Measurements from ENCODE around the gene MTHFD1L.
"Not testable (repeated sequence)": the region's sequence is repeated elsewhere in the genome, so short reads cannot be mapped to it uniquely, and the experiment has no call there.

Gene MTHFD1L

GRCh38 chr6:150865406-150866146, at the start of gene MTHFD1L:
Gene MTHFD1L (plus strand): TSS chr6:150865702. CDS start chr6:150865823, 121 bp downstream.
- peak; percentile 67 to 77 (median 70) for DNase-seq (ENCODE audit: low read depth in 2 of 3, low spot score in 1 of 3)

- not testable (repeated sequence) for DNase-seq (ENCODE audit: low read depth in 2 of 3, low spot score in 1 of 3)
Measured at GRCh38 chr6:150816554-150816953, 48.9 kb upstream of the MTHFD1L start.

GRCh38 chr6:150822932-150823331, 42.6 kb upstream of the MTHFD1L start:
- DNase-seq (ENCODE audit: low read depth in 2 of 3, low spot score in 1 of 3) = no peak

- no peak for DNase-seq (ENCODE audit: low read depth in 2 of 3, low spot score in 1 of 3)
Measured at GRCh38 chr6:150826788-150827187, 38.7 kb upstream of the MTHFD1L start.

DNA sequence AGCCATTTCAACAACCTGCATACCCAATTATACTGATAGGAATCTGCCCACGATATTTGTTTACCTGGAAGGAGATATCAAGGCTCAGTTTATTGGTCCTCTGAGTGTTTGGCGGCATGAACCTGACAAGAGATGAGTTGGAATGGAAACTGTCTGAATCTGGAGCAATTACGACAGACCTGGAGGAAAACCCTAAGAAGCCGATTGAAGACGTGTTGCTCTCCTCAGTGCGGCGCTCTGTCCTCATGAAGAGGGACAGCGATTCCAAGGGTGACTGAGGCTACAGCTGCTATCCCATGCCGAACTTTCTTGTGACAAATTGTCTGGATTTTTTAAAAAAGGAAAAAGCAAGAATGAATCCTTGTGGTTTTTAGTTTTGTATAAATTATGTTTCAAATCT, 37.4 kb upstream of the MTHFD1L start:
- DNase-seq (ENCODE audit: low read depth in 2 of 3, low spot score in 1 of 3) = not testable (repeated sequence)

DNA sequence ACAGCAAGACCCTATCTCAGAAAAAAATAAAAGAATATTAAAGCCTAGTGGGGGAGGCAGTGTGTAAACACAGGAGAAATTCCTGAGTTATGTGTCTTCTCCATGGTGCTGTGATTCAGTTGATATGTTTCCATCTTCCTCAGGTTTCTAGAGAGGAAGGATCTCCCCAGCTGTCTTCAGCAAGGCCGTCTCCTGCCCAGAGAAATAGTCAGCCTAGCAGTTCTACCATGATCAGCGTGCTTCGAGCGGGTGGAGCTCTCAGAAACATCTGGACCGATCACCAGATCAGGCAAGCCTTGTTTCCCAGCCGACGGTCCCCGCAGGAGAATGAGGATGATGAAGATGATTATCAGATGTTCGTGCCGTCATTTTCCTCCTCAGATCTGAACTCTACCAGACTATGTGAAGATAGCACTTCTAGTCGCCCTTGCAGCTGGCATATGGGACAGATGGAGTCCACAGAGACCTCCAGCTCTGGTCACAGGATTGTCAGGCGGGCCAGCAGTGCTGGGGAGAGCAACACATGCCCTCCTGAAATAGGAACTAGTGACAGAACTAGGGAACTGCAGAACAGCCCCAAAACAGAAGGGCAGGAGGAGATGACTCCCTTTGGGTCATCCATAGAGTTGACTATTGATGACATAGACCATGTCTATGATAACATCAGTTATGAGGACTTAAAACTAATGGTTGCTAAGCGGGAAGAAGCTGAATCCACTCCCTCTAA, 34.9 kb upstream of the MTHFD1L start:
- no peak for DNase-seq (ENCODE audit: low read depth in 2 of 3, low spot score in 1 of 3)

DNA sequence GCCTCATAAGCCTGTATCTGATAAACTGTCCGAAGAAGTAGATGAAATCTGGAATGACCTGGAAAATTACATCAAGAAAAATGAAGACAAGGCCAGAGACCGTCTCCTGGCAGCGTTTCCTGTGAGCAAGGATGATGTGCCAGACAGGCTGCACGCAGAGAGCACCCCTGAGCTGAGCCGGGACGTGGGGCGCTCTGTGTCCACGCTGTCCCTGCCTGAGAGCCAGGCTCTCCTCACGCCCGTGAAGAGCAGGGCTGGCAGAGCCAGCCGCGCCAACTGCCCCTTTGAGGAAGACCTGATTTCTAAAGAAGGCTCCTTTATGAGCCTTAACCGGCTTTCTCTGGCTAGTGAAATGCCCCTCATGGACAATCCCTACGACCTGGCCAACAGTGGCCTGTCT, 33.9 kb upstream of the MTHFD1L start:
- DNase-seq (ENCODE audit: low read depth in 2 of 3, low spot score in 1 of 3) = no peak

- no peak for DNase-seq (ENCODE audit: low read depth in 2 of 3, low spot score in 1 of 3)
Measured at GRCh38 chr6:150835620-150836019, 29.9 kb upstream of the MTHFD1L start.

GRCh38 chr6:150840185-150840584, 25.3 kb upstream of the MTHFD1L start:
- DNase-seq (ENCODE audit: low read depth in 2 of 3, low spot score in 1 of 3) = no peak

DNA sequence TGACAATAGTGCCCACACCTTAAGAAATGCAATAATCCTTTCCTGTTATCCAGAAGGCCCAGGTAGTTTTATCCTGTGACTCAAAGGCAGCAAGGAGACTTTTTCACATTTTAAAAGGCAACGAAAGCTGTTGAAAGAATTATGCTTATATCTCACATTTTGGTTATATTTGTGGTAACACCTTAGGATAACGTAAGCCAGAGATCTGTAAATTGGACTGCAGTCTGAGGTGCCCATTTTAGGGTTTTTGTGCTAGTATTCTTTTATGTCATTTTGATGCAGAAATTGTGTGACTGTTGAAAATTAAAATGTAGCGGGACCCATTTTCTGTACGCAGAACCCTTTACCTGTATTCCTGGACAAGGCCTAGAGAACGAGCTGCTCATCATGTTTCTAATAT, 24.3 kb upstream of the MTHFD1L start:
- DNase-seq (ENCODE audit: low read depth in 2 of 3, low spot score in 1 of 3) = no peak

- DNase-seq (ENCODE audit: low read depth in 2 of 3, low spot score in 1 of 3) = no peak
Measured at GRCh38 chr6:150841697-150842096, 23.8 kb upstream of the MTHFD1L start.

DNA sequence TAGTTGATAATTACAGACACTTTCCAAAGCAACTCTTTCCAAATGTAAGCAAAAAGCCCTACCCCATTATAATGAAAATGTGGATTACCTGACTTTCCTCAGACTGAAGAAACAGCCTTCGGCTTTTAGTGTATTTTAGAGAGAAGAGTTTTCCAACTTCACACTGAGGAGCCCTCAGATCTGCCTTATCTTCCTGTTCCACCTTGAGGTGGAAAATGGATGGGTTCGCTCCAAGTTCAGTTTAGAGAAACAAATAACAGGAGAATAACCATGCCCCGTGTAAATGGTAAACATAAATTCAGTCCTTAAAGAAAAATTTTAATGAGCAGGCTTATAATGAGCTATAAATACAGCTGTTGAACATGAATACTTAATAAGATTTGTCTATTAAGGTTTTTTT, 21.1 kb upstream of the MTHFD1L start:
- DNase-seq (ENCODE audit: low read depth in 2 of 3, low spot score in 1 of 3) = no peak

GRCh38 chr6:150846641-150847040, 18.9 kb upstream of the MTHFD1L start:
- no peak for DNase-seq (ENCODE audit: low read depth in 2 of 3, low spot score in 1 of 3)

DNA sequence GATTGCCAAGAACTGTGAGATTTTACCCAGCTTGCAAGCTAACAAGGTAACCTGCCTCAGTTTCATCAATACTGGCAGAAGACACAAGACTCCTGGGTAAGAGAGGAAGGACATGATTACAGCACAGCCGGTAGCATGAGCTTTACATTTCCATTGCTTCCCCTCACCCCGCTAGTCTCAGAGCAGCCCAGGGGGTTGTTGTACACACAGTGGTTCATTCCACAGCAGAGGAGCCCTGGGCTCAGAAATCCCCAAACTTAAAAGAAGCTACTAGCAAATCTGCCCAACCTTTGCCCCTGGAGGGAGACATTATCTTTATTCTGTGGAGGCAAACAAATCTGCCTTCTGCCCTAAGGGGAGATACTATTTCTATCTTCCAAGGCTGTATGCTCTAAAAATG, 17.1 kb upstream of the MTHFD1L start:
- no peak for DNase-seq (ENCODE audit: low read depth in 2 of 3, low spot score in 1 of 3)

GRCh38 chr6:150854392-150854791, 11.1 kb upstream of the MTHFD1L start:
- DNase-seq (ENCODE audit: low read depth in 2 of 3, low spot score in 1 of 3) = not testable (repeated sequence)

GRCh38 chr6:150855171-150855570, 10.3 kb upstream of the MTHFD1L start:
- DNase-seq (ENCODE audit: low read depth in 2 of 3, low spot score in 1 of 3) = not testable (repeated sequence)

DNA sequence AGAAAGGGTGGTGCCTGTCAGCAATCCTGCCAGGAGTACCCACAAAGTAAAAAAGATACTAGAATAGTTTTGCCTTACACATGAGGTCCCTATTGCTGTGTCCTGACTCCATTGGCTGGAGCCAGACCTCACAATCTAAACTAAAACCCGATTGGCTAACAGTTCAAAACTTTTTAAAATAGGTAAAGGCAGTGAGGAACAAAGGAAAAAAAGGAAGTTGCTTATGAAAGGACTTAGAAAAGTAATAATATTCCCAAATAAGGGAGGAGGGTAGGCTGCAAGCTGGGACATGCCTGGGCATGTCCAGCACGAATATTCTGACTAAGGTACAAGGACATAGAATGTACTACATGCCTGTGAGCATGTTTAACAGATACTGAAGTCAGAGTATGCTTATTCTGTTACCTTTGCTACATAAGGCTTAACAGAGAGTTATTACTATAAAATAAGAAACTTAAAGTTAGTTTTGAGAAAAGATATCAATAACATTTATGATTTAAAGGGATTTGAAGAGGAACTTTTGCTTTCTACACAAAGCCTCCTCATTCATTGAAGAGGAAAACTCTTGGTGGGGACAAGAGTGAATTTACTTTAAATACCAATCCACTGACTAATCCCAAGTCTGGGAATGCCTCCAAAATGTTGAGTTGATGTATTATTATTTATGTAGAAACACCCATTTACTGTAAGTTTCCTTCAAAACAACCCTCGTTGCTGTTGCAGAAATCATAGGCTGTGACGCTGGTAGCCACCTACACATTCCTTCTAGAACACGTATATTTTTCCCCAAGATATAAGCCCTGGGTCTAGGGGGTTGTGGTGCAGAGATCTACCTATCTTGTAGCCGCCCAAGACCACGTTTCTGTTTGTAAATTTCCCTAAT, 8.2 kb upstream of the MTHFD1L start:
- no peak for DNase-seq (ENCODE audit: low read depth in 2 of 3, low spot score in 1 of 3)

- DNase-seq (ENCODE audit: low read depth in 2 of 3, low spot score in 1 of 3) = no peak
Measured at GRCh38 chr6:150857945-150858308, 7.6 kb upstream of the MTHFD1L start.

DNA sequence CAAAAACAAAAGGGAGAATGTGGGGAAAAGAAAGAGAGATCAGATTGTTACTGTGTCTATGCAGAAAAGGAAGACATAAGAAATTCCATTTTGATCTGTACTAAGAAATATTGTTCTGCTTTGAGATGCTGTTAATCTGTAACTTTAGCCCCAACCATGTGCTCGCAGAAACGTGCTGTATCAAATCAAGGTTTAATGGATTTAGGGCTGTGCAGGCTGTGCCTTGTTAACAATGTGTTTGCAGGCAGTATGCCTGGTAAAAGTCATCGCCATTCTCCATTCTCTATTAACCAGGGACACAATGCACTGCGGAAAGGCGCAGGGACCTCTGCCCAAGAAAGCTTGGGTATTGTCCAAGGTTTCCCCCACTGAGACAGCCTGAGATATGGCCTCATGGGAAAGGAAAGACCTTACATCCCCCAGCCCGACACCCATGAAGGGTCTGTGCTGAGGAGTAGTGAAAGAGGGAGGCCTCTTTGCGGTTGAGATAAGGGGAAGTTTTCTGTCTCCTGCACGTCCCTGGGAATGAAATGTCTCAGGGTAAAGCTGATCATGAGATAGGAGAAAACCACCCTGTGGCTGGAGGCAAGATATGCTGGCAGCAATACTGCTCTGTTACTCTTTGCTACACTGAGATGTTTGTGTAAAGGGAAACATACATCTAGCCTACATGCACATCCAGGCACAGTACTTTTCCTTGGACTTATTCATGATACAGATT, 3.9 kb upstream of the MTHFD1L start:
- DNase-seq (ENCODE audit: low read depth in 2 of 3, low spot score in 1 of 3) = not testable (repeated sequence)

- no peak for DNase-seq (ENCODE audit: low read depth in 2 of 3, low spot score in 1 of 3)
Measured at GRCh38 chr6:150863213-150863928, 2.1 kb upstream of the MTHFD1L start.
